HG03039 (cell line): ENCODE measurements around the gene DLGAP1.

Experiments
- ATAC-seq: cut with Tn5 transposase; IDR thresholded peaks from one replicate; pipeline ENCODE4 v1.9.1; 2021; ENCODE audit warnings: mild to moderate bottlenecking, moderate library complexity; ENCODE audit not compliant: unreplicated experiment

The DLGAP1 gene

DNA sequence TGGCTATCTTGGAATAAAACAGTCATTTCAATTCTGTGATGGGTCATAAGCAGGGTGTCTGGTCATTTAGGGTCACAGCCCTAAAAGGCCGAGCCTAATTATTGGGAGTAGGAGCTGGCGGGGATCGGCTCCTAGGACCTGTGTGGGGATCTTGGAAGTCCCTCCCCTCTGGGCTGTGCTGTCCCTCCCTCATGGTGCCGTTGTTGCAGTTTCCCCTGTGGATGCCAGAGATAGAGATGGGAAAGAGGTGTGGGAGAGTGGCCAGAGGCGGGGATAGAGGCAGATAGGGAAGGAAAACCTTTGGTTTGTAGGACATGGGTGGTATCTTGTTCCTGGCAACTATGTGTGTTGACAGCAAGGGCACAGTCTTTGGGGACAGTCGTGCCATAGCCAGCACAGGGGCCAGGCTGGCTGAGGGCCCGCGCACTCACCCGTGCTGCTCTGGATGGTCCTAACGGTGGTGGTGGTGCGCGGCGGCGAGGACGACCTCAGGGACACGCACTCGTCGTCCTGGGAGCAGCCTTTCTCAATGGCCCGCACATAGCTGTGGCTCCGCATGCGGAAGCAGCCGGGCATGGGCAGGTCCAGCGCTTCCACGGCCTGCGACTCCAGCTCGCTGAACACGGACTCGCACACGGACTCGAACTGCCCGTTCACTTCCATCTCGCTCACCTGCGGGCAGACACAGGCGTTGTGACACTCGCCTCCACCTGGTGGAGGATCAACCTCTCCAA, 726.2 kb downstream of the DLGAP1 start:
- ATAC-seq, result no peak

GRCh38 chr18:3727274-3727673, 727.8 kb downstream of the DLGAP1 start:
- no peak for ATAC-seq

- no peak for ATAC-seq
Measured at GRCh38 chr18:3726238-3726951, 728.7 kb downstream of the DLGAP1 start.

GRCh38 chr18:3725115-3725514, 730.0 kb downstream of the DLGAP1 start:
- no peak for ATAC-seq

DNA sequence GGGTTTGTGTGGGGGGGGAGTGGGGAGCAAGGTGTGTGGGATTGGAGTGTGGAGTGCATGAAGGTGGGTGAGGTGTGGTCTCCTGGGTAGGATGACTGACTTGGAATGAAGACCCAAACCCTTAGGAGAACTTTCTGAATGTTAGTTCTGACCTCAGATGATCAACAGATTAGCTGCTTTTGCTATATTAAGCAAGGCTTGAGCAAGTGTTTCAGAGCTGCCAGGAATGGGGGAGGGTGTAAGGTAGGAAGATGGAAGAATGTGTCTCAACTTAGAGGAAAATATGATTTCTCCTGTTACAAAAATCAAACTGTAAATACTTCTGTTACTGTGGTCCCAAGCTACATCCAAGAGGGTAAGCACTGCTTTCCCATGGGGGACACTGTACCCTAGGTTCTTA, 731.6 kb downstream of the DLGAP1 start:
- ATAC-seq, result no peak

DNA sequence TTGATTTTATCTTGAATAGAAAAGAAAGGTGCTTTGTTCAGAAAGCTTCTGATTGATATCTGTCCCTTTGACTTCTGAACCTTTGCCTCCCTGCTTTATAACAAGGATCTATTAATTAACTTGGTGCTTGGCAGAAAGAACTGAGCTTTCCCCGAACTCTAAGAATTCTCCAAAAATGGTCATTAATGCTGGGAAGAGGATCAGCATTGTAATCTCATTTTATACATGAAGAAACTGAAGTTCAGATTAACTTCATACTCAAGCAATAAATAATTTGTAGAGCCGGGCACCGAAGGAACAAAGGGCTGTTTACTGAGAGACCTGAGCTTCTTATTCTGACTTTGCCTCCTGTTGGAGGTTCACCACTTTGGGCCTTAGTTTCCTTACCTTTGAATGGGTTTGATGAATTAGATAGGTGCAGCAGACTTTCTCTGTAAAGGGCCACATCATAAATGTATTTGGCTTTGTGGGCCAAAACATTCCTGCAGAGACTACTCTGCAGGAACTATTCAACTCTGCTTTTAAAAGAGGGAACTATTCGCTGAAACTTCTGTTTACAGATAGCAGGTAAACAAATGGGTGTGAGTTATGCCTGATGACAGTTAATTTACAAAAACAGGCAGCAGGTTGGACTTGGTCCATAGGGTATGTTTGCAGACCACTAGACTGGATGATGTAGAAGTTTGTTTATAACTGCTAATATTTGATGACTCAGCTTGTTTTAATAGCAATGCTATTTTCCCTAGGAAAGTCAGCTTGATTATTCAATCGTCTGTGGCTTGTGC, 732.3 kb downstream of the DLGAP1 start:
- ATAC-seq, result no peak

GRCh38 chr18:3721771-3722648, 733.1 kb downstream of the DLGAP1 start:
- no peak for ATAC-seq

GRCh38 chr18:3720818-3721545, 734.1 kb downstream of the DLGAP1 start:
- no peak for ATAC-seq

DNA sequence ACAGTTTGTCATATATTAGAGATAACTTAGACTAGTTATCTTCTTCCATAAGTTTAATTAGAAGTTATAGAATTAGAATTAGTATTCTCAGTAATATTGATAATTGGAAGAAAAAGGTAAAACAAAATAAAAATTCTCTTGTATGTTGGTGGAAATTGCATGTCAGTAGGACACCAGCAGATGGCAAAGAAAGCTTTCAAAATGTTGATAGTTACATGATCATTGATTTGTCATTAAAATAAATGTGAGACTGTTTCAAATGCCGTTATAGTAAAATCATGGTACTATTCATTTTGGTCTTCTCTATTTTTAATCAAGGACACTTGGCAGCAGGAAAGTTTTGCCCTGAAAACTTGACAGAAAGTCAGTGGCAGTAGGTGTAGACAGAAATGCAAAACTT, 734.9 kb downstream of the DLGAP1 start:
- no peak for ATAC-seq

DNA sequence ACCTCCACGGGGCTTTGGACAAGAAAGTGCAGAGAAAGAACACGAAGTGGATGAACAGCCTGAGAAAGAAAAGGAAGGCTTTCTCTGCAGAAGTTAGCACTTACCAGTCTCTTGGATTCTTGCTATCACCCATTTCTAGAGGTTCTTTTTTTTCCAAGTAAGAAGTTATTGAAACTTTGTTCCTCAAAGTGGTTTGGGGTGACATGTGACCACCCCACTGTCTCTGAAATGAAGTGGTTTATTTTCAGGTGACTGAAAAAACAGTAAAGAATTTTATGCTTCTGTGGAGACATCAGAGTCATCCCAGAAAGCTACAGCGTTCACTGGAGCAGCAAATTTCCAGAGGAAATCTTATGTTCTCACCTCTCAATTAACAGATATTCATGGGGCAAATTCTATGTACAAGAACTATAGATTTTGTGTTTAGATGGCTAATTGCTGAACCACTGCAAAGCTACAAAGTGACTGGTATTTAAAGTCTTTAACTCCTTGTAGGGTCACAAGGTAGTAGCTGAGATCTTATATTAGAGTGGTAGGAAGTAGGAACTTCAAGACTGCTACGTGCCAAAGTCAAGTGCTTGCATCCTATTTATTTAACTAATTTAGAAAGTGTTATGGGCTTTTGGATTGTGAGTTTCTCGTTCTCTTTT, 737.6 kb downstream of the DLGAP1 start:
- ATAC-seq, result no peak

GRCh38 chr18:3716116-3716660, 738.9 kb downstream of the DLGAP1 start:
- ATAC-seq, result no peak

DNA sequence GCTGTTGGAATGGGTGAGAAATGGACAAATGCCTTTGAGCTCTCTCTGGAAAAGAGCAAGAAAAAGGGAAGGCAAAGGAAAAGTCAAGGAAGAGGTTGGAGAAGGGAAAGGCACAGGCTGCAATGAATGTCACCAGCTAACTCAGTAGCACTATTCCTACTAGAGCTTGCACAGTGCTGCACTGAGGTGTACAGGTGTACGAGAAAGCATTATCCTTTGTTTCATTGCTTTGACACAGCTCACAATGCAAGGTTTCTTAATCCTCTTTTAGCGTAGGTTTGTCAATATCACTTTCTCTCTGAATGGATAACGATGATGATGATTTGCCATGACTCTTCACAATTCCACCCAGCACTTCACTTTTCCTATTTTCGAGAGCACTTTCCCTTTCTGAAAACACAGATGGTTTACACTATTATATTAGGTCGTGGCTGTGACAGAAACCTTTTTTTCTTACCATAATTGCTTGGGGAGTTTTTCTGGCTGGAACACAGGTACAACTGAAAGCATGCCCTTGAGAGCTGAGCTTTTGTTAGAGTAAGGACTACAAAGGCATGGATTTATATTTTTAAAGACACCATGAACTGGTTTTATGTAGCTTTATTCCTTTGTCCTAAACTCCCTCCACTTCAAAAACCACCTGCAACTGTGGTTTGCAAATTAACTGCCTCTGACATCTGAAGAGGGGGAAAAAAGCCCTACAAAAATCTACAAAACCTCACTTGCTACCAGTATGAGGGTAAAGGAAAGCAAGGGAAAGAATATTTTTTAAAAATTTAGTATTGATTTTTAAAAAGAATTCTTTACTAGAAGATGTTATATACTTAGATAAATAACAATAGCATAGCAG, 739.7 kb downstream of the DLGAP1 start:
- no peak for ATAC-seq

DNA sequence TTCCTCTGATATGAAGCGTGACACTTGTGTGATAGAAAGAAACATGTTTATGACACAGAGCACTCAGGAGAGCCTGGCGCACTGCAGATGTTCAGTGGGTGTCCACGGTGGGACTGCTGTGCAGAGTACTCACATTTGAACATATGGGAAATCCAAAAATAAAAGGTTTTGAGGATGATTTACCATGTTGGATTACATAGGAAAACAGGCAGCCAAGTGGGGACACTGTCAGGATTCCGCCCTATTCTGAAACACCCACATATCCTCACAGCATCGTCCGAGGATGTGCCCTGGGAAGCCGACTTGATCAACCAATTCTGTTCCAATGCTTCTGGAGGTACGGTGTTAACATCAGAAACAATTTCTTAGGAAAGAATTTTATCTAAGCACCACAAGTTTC, 741.4 kb downstream of the DLGAP1 start:
- no peak for ATAC-seq

DNA sequence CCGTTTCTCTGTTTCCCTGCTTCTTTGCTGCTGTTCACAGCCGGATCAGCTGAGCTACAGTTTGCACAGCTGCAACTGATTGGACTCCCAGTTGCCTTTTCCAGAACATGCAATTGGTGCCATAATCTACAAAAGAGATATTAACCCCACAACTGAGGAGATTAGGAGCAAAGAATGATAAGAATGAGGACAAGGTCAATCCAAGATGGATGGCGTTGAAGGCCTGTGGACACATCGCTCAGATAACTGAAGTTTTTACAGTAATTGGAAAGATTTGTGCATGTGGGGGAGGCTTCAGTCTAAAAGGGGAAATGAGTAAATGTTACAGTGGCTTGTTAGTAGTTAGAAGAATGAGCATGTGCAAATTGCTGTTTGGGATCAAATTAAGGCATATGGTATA, 741.9 kb downstream of the DLGAP1 start:
- ATAC-seq, result no peak

DNA sequence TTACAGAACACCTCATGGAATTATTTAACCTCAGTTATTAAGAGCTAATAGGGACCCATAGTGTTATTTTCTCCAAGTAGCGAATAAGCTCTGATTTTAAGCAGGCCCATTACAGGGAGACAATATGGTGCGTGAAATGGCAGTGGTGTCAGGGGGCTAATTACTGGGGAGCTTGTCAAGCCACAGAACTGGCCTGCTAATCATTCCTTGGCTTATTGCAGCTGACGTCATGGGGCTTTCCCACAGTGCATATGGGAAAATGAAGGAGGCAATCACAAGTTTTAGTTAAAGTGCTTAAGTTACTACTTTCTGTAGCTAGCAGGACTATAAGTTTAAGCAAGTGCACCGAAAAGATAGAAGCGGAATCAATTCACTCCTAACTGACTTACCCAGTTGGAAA, 742.6 kb downstream of the DLGAP1 start:
- ATAC-seq, result no peak

GRCh38 chr18:3710712-3711301, 744.3 kb downstream of the DLGAP1 start:
- ATAC-seq, result no peak

DNA sequence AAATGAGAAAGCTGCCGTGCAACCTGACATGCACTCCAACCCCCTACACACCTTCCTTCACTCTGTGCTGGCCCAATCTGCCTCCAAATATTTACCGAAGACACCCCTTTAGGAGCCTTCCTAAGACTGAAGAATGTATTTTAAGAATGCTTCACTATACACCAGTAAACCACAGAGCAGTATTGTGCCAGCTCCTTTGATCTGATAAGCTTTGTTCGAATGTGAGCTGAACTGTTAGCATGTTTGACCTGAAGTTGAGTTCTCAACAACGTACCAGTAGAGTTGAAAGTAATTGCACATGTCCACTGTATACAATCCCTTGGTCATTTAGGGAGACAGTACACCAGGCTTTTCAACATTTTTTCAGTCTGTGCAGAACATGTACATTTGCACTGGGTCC, 745.9 kb downstream of the DLGAP1 start:
- ATAC-seq, result no peak
